SK-N-SH (cell line): ENCODE results near the gene CPNE4. TPM values are rescaled to one million over a fixed set of nuclear protein-coding genes. Genes with fewer than 3 reads are reported as not detected.

ENCODE experiments used
- CTCF ChIA-PET: fragments of 300-600, 350-600 bp; formaldehyde crosslinking; extraction: SDS; loops from one replicate; lab custom pipeline; 2021; lab: Yijun Ruan, JAX
- POLR2A ChIA-PET: fragments of 350-600 bp; sonication (Branson Sonifier 250); formaldehyde crosslinking; extraction: SDS; loops from one replicate; lab custom pipeline; 2020; ENCODE audit warnings: antibody characterized with exemption, inconsistent platforms; lab: Yijun Ruan, JAX
- DNase-seq: peaks from one replicate; pipeline ENCODE4 v3.0.0; 2012
- H2AFZ ChIP-seq: fragments of 200-600 bp; sonication (generic); 2 replicates; pipeline ENCODE4 v1.8.1; 2016; ENCODE audit warnings: antibody characterized with exemption, mild to moderate bottlenecking, low read depth
- H3F3A ChIP-seq: fragments of 200-600 bp; sonication (generic); replicated peaks from 2 replicates; pipeline ENCODE3; 2016; ENCODE audit warnings: antibody characterized with exemption, mild to moderate bottlenecking; ENCODE audit not compliant: insufficient read depth
- H3K27ac ChIP-seq, 2 experiments: fragments of 200-500 bp in 1 of 2; fragments of 200-600 bp in 1 of 2; sonication (Bioruptor generic) in 1 of 2; sonication (generic), shearing (Covaris generic) in 1 of 2; 2 replicates each; pipeline versions ENCODE4 v1.5.1 to v1.6.1; 2014 to 2016; ENCODE audit warnings: low read depth in 2 of 2, inconsistent platforms in 1 of 2, low read length in 1 of 2, mild to moderate bottlenecking in 1 of 2, mixed read lengths in 1 of 2
- H3K27me3 ChIP-seq: fragments of 200-600 bp; sonication (generic), shearing (Covaris generic); 2 replicates; pipeline ENCODE4 v1.6.1; 2016; ENCODE audit warnings: mixed run types; ENCODE audit not compliant: insufficient read depth
- H3K36me3 ChIP-seq, 2 experiments: fragments of 200-500 bp in 1 of 2; fragments of 200-600 bp in 1 of 2; sonication (Bioruptor generic) in 1 of 2; sonication (generic) in 1 of 2; replicated peaks in 1 of 2; 2 replicates each; pipeline versions ENCODE3 to v1.5.1; 2014 to 2016; ENCODE audit warnings: low read length in 1 of 2, mild to moderate bottlenecking in 1 of 2; ENCODE audit not compliant: insufficient read depth in 2 of 2, control insufficient read depth in 1 of 2
- H3K4me1 ChIP-seq, 2 experiments: fragments of 200-500 bp in 1 of 2; fragments of 200-600 bp in 1 of 2; sonication (Bioruptor generic) in 1 of 2; sonication (generic), shearing (Covaris generic) in 1 of 2; 2 replicates each; pipeline versions ENCODE4 v1.5.1 to v1.6.1; 2014 to 2016; ENCODE audit warnings: low read depth in 1 of 2, low read length in 1 of 2, mixed run types in 1 of 2; ENCODE audit not compliant: insufficient read depth in 2 of 2, control insufficient read depth in 1 of 2
- H3K4me2 ChIP-seq: fragments of 200-600 bp; sonication (generic), shearing (Covaris generic); 2 replicates; pipeline ENCODE4 v1.6.1; 2017; ENCODE audit warnings: mixed run types
- H3K4me3 ChIP-seq, 2 experiments: fragments of 200-500 bp in 1 of 2; fragments of 200-600 bp in 1 of 2; sonication (Bioruptor generic) in 1 of 2; sonication (generic), shearing (Covaris generic) in 1 of 2; 2 replicates each; pipeline versions ENCODE4 v1.5.1 to v1.8.1; 2014 to 2016; ENCODE audit warnings: low read depth in 2 of 2, inconsistent platforms in 1 of 2, low read length in 1 of 2, mild to moderate bottlenecking in 1 of 2, mixed read lengths in 1 of 2, moderate library complexity in 1 of 2
- H3K79me2 ChIP-seq: fragments of 200-600 bp; sonication (generic); 2 replicates; pipeline ENCODE4 v1.8.1; 2017; ENCODE audit warnings: mild to moderate bottlenecking; ENCODE audit not compliant: insufficient read depth
- H3K9ac ChIP-seq: fragments of 200-600 bp; sonication (generic); 2 replicates; pipeline ENCODE4 v1.6.1; 2017; ENCODE audit warnings: mixed run types
- H3K9me2 ChIP-seq: fragments of 200-600 bp; sonication (generic); 2 replicates; pipeline ENCODE4 v1.6.1; 2017; ENCODE audit warnings: mixed run types
- H3K9me3 ChIP-seq: fragments of 200-600 bp; sonication (generic); 2 replicates; pipeline ENCODE4 v1.6.1; 2017; ENCODE audit warnings: mixed run types, mild to moderate bottlenecking, moderate library complexity
- H4K20me1 ChIP-seq: fragments of 200-600 bp; sonication (generic); 2 replicates; pipeline ENCODE4 v1.6.1; 2017; ENCODE audit warnings: mild to moderate bottlenecking, mixed run types; ENCODE audit not compliant: insufficient read depth
- CHD2 ChIP-seq: fragments of 150-350 bp; IDR thresholded peaks from 2 replicates; pipeline ENCODE4 v1.6.1; 2018; ENCODE audit warnings: low read length; ENCODE audit not compliant: partially characterized antibody
- EP300 ChIP-seq, 2 experiments: IDR thresholded peaks; 2 replicates each; pipeline versions ENCODE4 v1.4.0 to v1.6.1; 2012; ENCODE audit warnings: borderline replicate concordance in 1 of 2, low read depth in 1 of 2, low read length in 1 of 2
- FOSL2 ChIP-seq: IDR thresholded peaks from 2 replicates; pipeline ENCODE4 v1.4.0; 2012; ENCODE audit warnings: low read depth, mild to moderate bottlenecking, moderate library complexity, borderline replicate concordance
- FOXJ3 ChIP-seq: sonication (generic); formaldehyde crosslinking; IDR thresholded peaks from 2 replicates; pipeline ENCODE4 v1.5.1; 2020; ENCODE audit warnings: mild to moderate bottlenecking, missing genetic modification reagents
- IRF3 ChIP-seq: fragments of 150-350 bp; IDR thresholded peaks from 2 replicates; pipeline ENCODE4 v1.6.1; 2016; ENCODE audit warnings: mild to moderate bottlenecking, low read depth, low read length
- JUND ChIP-seq: IDR thresholded peaks from 2 replicates; pipeline ENCODE4 v1.4.0; 2012
- MEF2A ChIP-seq: IDR thresholded peaks from 2 replicates; pipeline ENCODE4 v1.4.0; 2012; ENCODE audit warnings: low read depth, borderline replicate concordance
- MXI1 ChIP-seq: IDR thresholded peaks from 2 replicates; pipeline ENCODE4 v1.6.1; 2012; ENCODE audit warnings: mild to moderate bottlenecking, low read depth, low read length, improper control_type of control experiment
- NRF1 ChIP-seq: IDR thresholded peaks from 2 replicates; pipeline ENCODE4 v1.6.1; 2012; ENCODE audit warnings: low read depth, mild to moderate bottlenecking, low read length
- POLR2AphosphoS5 ChIP-seq: IDR thresholded peaks from 2 replicates; pipeline ENCODE4 v1.6.1; 2012; ENCODE audit warnings: low read depth, low read length
- RAD21 ChIP-seq: IDR thresholded peaks from 2 replicates; pipeline ENCODE4 v1.6.1; 2012; ENCODE audit warnings: mild to moderate bottlenecking, low read length
- RCOR1 ChIP-seq: fragments of 150-350 bp; IDR thresholded peaks from 2 replicates; pipeline ENCODE4 v1.6.1; 2017; ENCODE audit warnings: antibody characterized with exemption, low read length
- RXRA ChIP-seq: IDR thresholded peaks from 2 replicates; pipeline ENCODE4 v1.4.0; 2012; ENCODE audit warnings: low read depth, mild to moderate bottlenecking, borderline replicate concordance
- SMC3 ChIP-seq: IDR thresholded peaks from 2 replicates; pipeline ENCODE4 v1.6.1; 2012; ENCODE audit warnings: low read depth, low read length, improper control_type of control experiment
- TAF1 ChIP-seq: IDR thresholded peaks from 2 replicates; pipeline ENCODE4 v1.6.1; 2012; ENCODE audit warnings: low read depth, mild to moderate bottlenecking, low read length, moderate library complexity, borderline replicate concordance
- TCF12 ChIP-seq: IDR thresholded peaks from 2 replicates; pipeline ENCODE4 v1.4.0; 2012
- ZBTB33 ChIP-seq: IDR thresholded peaks from 2 replicates; pipeline ENCODE4 v1.4.0; 2012; ENCODE audit warnings: low read depth, borderline replicate concordance
- WGBS: methylation state at CpG from one replicate; pipeline ENCODE4 v1.1.6; 2017; ENCODE audit warnings: low lambda C conversion rate; 5-methylcytosine and 5-hydroxymethylcytosine counted together
- polyA plus RNA-seq, 3 experiments: library from polyadenylated mRNA; depleted of rRNA; stranded (reverse); fragments of >200 nt; gene quantifications; 2 replicates each; pipeline ENCODE4 v1.2.3, GENCODE V29; 2012
- TF ChIP-seq, protein P1 (sequence below): fragments of 150-350 bp; IDR thresholded peaks from 2 replicates; pipeline ENCODE4 v1.6.1; 2017; ENCODE audit warnings: antibody characterized with exemption, low read length, low read depth, borderline replicate concordance
- TF ChIP-seq, protein P2 (sequence below): fragments of 200-600 bp; sonication (generic); IDR thresholded peaks from 2 replicates; pipeline ENCODE4 v1.6.1; 2017; ENCODE audit warnings: antibody characterized with exemption, mild to moderate bottlenecking, moderate library complexity

CPNE4 gene
- polyA plus RNA-seq, 1 of the 3 experiments (the other 2 are of a cell fraction) = not detected

DNA sequence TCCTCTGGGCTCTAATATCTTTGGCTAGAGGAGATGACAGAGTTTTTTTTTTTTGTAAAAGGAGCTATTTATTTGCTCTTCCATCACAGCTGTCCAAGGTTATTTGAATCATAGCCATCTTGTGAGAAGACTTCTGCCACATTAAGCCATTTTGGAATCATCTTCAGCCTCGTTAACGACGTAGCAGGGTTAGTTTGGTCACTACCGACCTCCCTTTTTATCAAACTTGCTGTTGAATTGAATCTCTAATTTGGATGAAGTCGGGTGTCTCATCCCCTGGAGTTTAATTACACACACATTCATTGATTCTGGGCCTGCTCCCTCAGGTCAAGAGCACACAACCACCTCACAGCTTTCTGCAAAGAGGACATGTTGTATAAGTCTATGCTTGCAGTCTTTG is 238.7 kb downstream of the CPNE4 start:
- Histone ChIP-seq H3K36me3 (no peaks in the 10 kb centered on the region), H3F3A (no peaks in the 10 kb centered on the region), H2AFZ (no peak overlapping the region), H3K4me2 (no peak overlapping the region), H3K4me3 (no peak overlapping the region), H3K79me2 (no peaks in the 10 kb centered on the region), H3K27ac (no peak overlapping the region), H3K9me3 (no peaks in the 10 kb centered on the region), H4K20me1 (no peaks in the 10 kb centered on the region), H3K9me2 (no peaks in the 10 kb centered on the region), H3K27me3 (no peaks in the 10 kb centered on the region), H3K9ac (no peak overlapping the region), H3K4me1 (peaks cover 0 to 15% of the 10 kb centered on the region in 2 experiments; a peak in 1 of 4 replicates)
- no peak for DNase-seq
- TF ChIP-seq IRF3 (no peak), SMC3 (no peak), TAF1 (no peak), RAD21 (no peak), RCOR1 (no peak), POLR2AphosphoS5 (no peak), RXRA (no peak), FOSL2 (no peak), MXI1 (no peak), ZBTB33 (no peak), NRF1 (no peak), EP300 (IDR thresholded peaks at IDR 0.05; ENCODE audit: borderline replicate concordance in 1 of 2, low read depth in 1 of 2, low read length in 1 of 2) (no peak), FOXJ3 (CRISPR knock-in tag) (no peak), TCF12 (no peak), CHD2 (no peak), JUND (no peak), MEF2A (no peak)
- TF ChIP-seq, protein P1, sequence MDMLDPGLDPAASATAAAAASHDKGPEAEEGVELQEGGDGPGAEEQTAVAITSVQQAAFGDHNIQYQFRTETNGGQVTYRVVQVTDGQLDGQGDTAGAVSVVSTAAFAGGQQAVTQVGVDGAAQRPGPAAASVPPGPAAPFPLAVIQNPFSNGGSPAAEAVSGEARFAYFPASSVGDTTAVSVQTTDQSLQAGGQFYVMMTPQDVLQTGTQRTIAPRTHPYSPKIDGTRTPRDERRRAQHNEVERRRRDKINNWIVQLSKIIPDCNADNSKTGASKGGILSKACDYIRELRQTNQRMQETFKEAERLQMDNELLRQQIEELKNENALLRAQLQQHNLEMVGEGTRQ = no peak
- TF ChIP-seq, protein P2, sequence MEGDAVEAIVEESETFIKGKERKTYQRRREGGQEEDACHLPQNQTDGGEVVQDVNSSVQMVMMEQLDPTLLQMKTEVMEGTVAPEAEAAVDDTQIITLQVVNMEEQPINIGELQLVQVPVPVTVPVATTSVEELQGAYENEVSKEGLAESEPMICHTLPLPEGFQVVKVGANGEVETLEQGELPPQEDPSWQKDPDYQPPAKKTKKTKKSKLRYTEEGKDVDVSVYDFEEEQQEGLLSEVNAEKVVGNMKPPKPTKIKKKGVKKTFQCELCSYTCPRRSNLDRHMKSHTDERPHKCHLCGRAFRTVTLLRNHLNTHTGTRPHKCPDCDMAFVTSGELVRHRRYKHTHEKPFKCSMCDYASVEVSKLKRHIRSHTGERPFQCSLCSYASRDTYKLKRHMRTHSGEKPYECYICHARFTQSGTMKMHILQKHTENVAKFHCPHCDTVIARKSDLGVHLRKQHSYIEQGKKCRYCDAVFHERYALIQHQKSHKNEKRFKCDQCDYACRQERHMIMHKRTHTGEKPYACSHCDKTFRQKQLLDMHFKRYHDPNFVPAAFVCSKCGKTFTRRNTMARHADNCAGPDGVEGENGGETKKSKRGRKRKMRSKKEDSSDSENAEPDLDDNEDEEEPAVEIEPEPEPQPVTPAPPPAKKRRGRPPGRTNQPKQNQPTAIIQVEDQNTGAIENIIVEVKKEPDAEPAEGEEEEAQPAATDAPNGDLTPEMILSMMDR = no peak
- POLR2A ChIA-PET = no interaction called here
- WGBS = 65% methylated on average over 5 of the region's 5 CpGs
- CTCF ChIA-PET = interaction anchor here (0.7 to 6.9 kb wide), 16 partner anchors 9 to 763 kb away, joined by 3 to 131 read pairs (median 11); partner anchors contain the start of gene CPNE4
